ENCODE results near the gene AKAP13. TPM values are rescaled to one million over a fixed set of nuclear protein-coding genes. Genes with fewer than 3 reads are reported as not detected.

AKAP13 gene
- total RNA-seq, 1 experiment from 2014 or later, result 49.6 TPM

DNA sequence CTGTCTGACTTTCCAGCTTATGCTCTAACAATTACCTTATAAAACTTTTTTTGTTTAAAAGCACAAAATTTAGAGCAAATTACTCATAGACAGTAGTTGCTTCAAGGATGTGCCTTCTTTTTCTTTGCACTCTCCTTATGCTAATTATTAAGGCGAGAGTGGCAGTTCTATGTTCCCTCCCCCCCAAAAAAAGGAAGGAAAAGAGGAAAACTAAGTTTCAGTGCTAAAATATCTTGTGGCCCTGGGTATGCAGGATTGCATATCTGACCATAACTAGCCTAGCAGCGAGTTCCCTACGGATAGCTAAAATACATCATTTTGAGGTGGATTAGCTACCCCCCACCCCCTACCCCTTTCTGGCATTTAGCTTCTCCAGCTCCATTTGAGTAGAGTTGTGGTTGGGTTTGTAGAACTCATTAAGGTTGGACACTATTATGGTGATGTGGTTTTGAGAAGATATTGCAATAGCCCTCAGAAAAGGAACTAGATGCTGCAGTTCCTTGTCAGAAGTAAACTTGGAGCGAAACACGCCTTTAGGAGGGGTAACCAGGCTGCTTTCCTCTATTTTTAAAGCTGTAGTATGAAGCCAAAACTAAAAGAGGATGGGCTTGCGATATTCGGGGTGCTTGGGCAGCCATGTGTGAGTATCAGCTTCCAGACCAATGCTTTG, 174.6 kb downstream of the AKAP13 start:
- H3K4me3 Mint-ChIP-seq (ENCODE audit: unreplicated experiment), result no peak overlapping the region
- no peaks in the 10 kb centered on the region for H3K9me3 Mint-ChIP-seq (ENCODE audit: unreplicated experiment)
- DNase-seq, result no peak
- intact Hi-C loops (cut with micrococcal nuclease; ENCODE audit: unreplicated experiment), result loop anchor here (1.0 kb wide), 1 partner anchor 16 kb away; no protein-coding TSS in a partner anchor
- no peak overlapping the region for H3K4me3 ChIP-seq (ENCODE audit: low read depth, low read length)
- H3K9me3 ChIP-seq, result 0 out of 2 replicates have a peak, but pooled peaks cover 3% of the 10 kb centered on the region
- peaks cover 25% of the 10 kb centered on the region for H3K4me1 Mint-ChIP-seq (ENCODE audit: low read depth, unreplicated experiment)
- H3K27me3 Mint-ChIP-seq (ENCODE audit: insufficient read depth, unreplicated experiment), result no peaks in the 10 kb centered on the region
- TF ChIP-seq, protein P1, sequence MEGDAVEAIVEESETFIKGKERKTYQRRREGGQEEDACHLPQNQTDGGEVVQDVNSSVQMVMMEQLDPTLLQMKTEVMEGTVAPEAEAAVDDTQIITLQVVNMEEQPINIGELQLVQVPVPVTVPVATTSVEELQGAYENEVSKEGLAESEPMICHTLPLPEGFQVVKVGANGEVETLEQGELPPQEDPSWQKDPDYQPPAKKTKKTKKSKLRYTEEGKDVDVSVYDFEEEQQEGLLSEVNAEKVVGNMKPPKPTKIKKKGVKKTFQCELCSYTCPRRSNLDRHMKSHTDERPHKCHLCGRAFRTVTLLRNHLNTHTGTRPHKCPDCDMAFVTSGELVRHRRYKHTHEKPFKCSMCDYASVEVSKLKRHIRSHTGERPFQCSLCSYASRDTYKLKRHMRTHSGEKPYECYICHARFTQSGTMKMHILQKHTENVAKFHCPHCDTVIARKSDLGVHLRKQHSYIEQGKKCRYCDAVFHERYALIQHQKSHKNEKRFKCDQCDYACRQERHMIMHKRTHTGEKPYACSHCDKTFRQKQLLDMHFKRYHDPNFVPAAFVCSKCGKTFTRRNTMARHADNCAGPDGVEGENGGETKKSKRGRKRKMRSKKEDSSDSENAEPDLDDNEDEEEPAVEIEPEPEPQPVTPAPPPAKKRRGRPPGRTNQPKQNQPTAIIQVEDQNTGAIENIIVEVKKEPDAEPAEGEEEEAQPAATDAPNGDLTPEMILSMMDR (IDR thresholded peaks at IDR 0.05; ENCODE audit: insufficient read depth in 1 of 2, low read depth in 1 of 2, low read length in 1 of 2, severe bottlenecking in 1 of 2, unreplicated experiment in 1 of 2), result no peak
- peaks cover 17% of the 10 kb centered on the region for H3K4me1 ChIP-seq
- POLR2A ChIA-PET, result no interaction called here
- CTCF ChIA-PET, result no interaction called here
- H3K27ac Mint-ChIP-seq (ENCODE audit: unreplicated experiment), result no peak overlapping the region
- H3K36me3 Mint-ChIP-seq (ENCODE audit: insufficient read depth, unreplicated experiment), result peaks cover 12% of the 10 kb centered on the region
- no peaks in the 10 kb centered on the region; the same call in none of the 2 replicates for H3K36me3 ChIP-seq (ENCODE audit: control insufficient read depth, insufficient read depth, low read length)
- BruUV-seq (replicated peaks), result no TSS peak
- H3K27me3 ChIP-seq (replicated peaks; ENCODE audit: control insufficient read depth, insufficient read depth, low read length), result no peaks in the 10 kb centered on the region

GRCh38 chr15:85555875-85556617, 175.6 kb downstream of the AKAP13 start:
- Mint-ChIP-seq H3K36me3 (ENCODE audit: insufficient read depth, unreplicated experiment) (peaks cover 12% of the 10 kb centered on the region), H3K9me3 (ENCODE audit: unreplicated experiment) (no peaks in the 10 kb centered on the region), H3K4me3 (ENCODE audit: unreplicated experiment) (no peak overlapping the region), H3K27ac (ENCODE audit: unreplicated experiment) (no peak overlapping the region), H3K27me3 (ENCODE audit: insufficient read depth, unreplicated experiment) (no peaks in the 10 kb centered on the region), H3K4me1 (ENCODE audit: low read depth, unreplicated experiment) (peaks cover 25% of the 10 kb centered on the region)
- BruUV-seq (replicated peaks), result no TSS peak
- H3K4me1 ChIP-seq, result peaks cover 7% of the 10 kb centered on the region
- H3K4me3 ChIP-seq (ENCODE audit: low read depth, low read length), result no peak overlapping the region
- H3K9me3 ChIP-seq, result 0 out of 2 replicates have a peak, but pooled peaks cover 3% of the 10 kb centered on the region
- no peaks in the 10 kb centered on the region for H3K27me3 ChIP-seq (replicated peaks; ENCODE audit: control insufficient read depth, insufficient read depth, low read length)
- TF ChIP-seq, protein P1 (IDR thresholded peaks at IDR 0.05; ENCODE audit: insufficient read depth in 1 of 2, low read depth in 1 of 2, low read length in 1 of 2, severe bottlenecking in 1 of 2, unreplicated experiment in 1 of 2), result no peak
- H3K36me3 ChIP-seq (ENCODE audit: control insufficient read depth, insufficient read depth, low read length), result no peaks in the 10 kb centered on the region; the same call in none of the 2 replicates
- CTCF ChIA-PET, result no interaction called here
- DNase-seq, result no peak
- intact Hi-C loops (cut with micrococcal nuclease; ENCODE audit: unreplicated experiment), result no loop called here
- POLR2A ChIA-PET, result interaction anchor here (0.7 kb wide), 1 partner anchor 25 kb away, joined by 3 read pairs; no protein-coding TSS in a partner anchor

DNA sequence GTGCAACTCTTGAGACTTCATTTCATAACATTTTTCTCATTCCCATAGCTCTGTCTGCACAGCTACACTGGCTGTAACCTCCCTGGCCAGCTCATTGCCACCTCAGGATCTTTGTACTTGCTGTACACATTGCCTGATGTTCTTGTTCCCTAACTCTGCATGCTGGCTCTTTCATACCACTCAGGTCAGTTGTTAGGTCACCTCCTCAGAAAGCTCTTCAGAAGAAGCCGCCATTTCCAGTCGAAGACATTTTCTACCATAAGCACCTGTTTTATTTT, 176.2 kb downstream of the AKAP13 start:
- no peaks in the 10 kb centered on the region for H3K9me3 Mint-ChIP-seq (ENCODE audit: unreplicated experiment)
- H3K27ac Mint-ChIP-seq (ENCODE audit: unreplicated experiment), result no peak overlapping the region
- ChIA-PET POLR2A (interaction anchor here (0.7 kb wide), 1 partner anchor 24 kb away, joined by 3 read pairs; no protein-coding TSS in a partner anchor), CTCF (no interaction called here)
- intact Hi-C loops (cut with micrococcal nuclease; ENCODE audit: unreplicated experiment), result no loop called here
- DNase-seq, result no peak
- H3K4me1 Mint-ChIP-seq (ENCODE audit: low read depth, unreplicated experiment), result peaks cover 21% of the 10 kb centered on the region
- Histone ChIP-seq H3K27me3 (replicated peaks; ENCODE audit: control insufficient read depth, insufficient read depth, low read length) (no peaks in the 10 kb centered on the region), H3K4me3 (ENCODE audit: low read depth, low read length) (no peak overlapping the region), H3K36me3 (ENCODE audit: control insufficient read depth, insufficient read depth, low read length) (no peaks in the 10 kb centered on the region; the same call in none of the 2 replicates), H3K9me3 (0 out of 2 replicates have a peak, but pooled peaks cover 3% of the 10 kb centered on the region), H3K4me1 (peaks cover 9% of the 10 kb centered on the region)
- no peak overlapping the region for H3K4me3 Mint-ChIP-seq (ENCODE audit: unreplicated experiment)
- no peaks in the 10 kb centered on the region for H3K27me3 Mint-ChIP-seq (ENCODE audit: insufficient read depth, unreplicated experiment)
- no TSS peak for BruUV-seq (replicated peaks)
- TF ChIP-seq, protein P1 (IDR thresholded peaks at IDR 0.05; ENCODE audit: insufficient read depth in 1 of 2, low read depth in 1 of 2, low read length in 1 of 2, severe bottlenecking in 1 of 2, unreplicated experiment in 1 of 2), result no peak
- H3K36me3 Mint-ChIP-seq (ENCODE audit: insufficient read depth, unreplicated experiment), result peaks cover 12% of the 10 kb centered on the region
